ENCODE measurements around the gene SLC6A18. TPM values are rescaled to one million over a fixed set of nuclear protein-coding genes. Genes with fewer than 3 reads are reported as not detected.

Gene SLC6A18
- total and polyA plus RNA-seq, 2 of the 4 experiments (the other 2 are of a cell fraction) = not detected

GRCh38 chr5:1292846-1293415 is 67.8 kb downstream of the SLC6A18 start:
- H2BK20ac ChIP-seq (ENCODE audit: low read depth, low read length) = no peak overlapping the region
- H3K36me3 ChIP-seq (ENCODE audit: control insufficient read depth, insufficient read depth, low read length) = no peaks in the 10 kb centered on the region
- no peaks in the 10 kb centered on the region for H4K20me1 ChIP-seq (ENCODE audit: insufficient read depth, low read length)
- no peaks in the 10 kb centered on the region for H3K4me1 ChIP-seq (ENCODE audit: control insufficient read depth, insufficient read depth, low read length)
- no peak overlapping the region for H2AK5ac ChIP-seq (ENCODE audit: low read depth, low read length)
- intact Hi-C loops (cut with micrococcal nuclease) (no loop called here), in situ Hi-C loops (cut with MboI; ENCODE audit: low sequenced_read_pairs) (no loop called here), dilution Hi-C loops (cut with HindIII; ENCODE audit: low sequenced_read_pairs, unreplicated experiment) (no loop called here)
- no peak overlapping the region for H3K18ac ChIP-seq (ENCODE audit: low read depth, low read length)
- peaks cover 18% of the 10 kb centered on the region for H3K27me3 ChIP-seq (ENCODE audit: control insufficient read depth, insufficient read depth, low read length)
- peaks cover 3% of the 10 kb centered on the region; the same call in 1 of the 2 replicates for H3K9me3 ChIP-seq (ENCODE audit: control insufficient read depth, insufficient read depth, low read length)
- H3K4me3 ChIP-seq (ENCODE audit: insufficient read depth, low read depth, low read length) = no peak overlapping the region
- no peak overlapping the region for H3K14ac ChIP-seq (replicated peaks; ENCODE audit: low read depth, low read length)
- H2BK120ac ChIP-seq (ENCODE audit: low read depth, low read length) = no peak overlapping the region
- H3K4ac ChIP-seq (ENCODE audit: low read depth, low read length) = no peak overlapping the region
- no peak overlapping the region for H2AFZ ChIP-seq (replicated peaks; ENCODE audit: low read length, poor library complexity)
- no peak overlapping the region for H3K23ac ChIP-seq (ENCODE audit: low read depth, low read length)
- CTCF ChIA-PET = no interaction called here
- H3K56ac ChIP-seq (ENCODE audit: extremely low read depth, insufficient read depth, low read length) = no peak overlapping the region
- no peak for DNase-seq
- TF ChIP-seq SMC3 (IDR thresholded peaks at IDR 0.05; ENCODE audit: low read depth, low read length) (no peak), MAZ (IDR thresholded peaks at IDR 0.05; ENCODE audit: borderline replicate concordance, low read depth, low read length) (no peak), NFE2L2 (IDR thresholded peaks at IDR 0.05; ENCODE audit: low read depth, low read length) (no peak), RAD21 (IDR thresholded peaks at IDR 0.05; ENCODE audit: low read length) (no peak), MXI1 (IDR thresholded peaks at IDR 0.05; ENCODE audit: borderline replicate concordance, low read depth, low read length) (no peak), USF2 (IDR thresholded peaks at IDR 0.05; ENCODE audit: low read depth, low read length) (no peak), FOS (IDR thresholded peaks at IDR 0.05; ENCODE audit: low read depth, low read length) (no peak), RCOR1 (IDR thresholded peaks at IDR 0.05; ENCODE audit: insufficient replicate concordance, low read length) (no peak), MAFK (IDR thresholded peaks at IDR 0.05; ENCODE audit: low read depth, low read length) (no peak), POLR2A (IDR thresholded peaks at IDR 0.05; ENCODE audit: low read depth, low read length) (no peak), CEBPB (IDR thresholded peaks at IDR 0.05; ENCODE audit: low read depth, low read length) (no peak), CTCF (conservative IDR thresholded peaks at IDR 0.05; ENCODE audit: low read depth, low read length) (no peak), CHD1 (IDR thresholded peaks at IDR 0.05; ENCODE audit: low read depth, low read length) (no peak), ELK1 (IDR thresholded peaks at IDR 0.05; ENCODE audit: borderline replicate concordance, low read depth, low read length) (no peak)
- no peak for ATAC-seq (ENCODE audit: low read depth)
- no peak overlapping the region for H4K5ac ChIP-seq (ENCODE audit: low read depth, low read length)
- WGBS, 2 experiments (ENCODE audit: extremely low coverage in 2 of 2, insufficient read length in 1 of 2) = 74% methylated on average over 13 of the region's 30 CpGs; no CpG with 5 or more reads in 1 of the 2 experiments
- H3K79me1 ChIP-seq (ENCODE audit: low read depth in 1 of 2, low read length in 2 of 2) = no peaks in the 10 kb centered on the region
- no peak overlapping the region for H2BK5ac ChIP-seq (ENCODE audit: low read depth, low read length, poor library complexity, severe bottlenecking)
- H2AK9ac ChIP-seq (replicated peaks; ENCODE audit: low read depth, low read length, poor library complexity) = no peak overlapping the region
- POLR2A ChIA-PET (ENCODE audit: unreplicated experiment) = no interaction called here
- no peak overlapping the region for H3K9ac ChIP-seq (ENCODE audit: low read depth, low read length)
- no peak overlapping the region for H3K27ac ChIP-seq (ENCODE audit: insufficient read depth, low read length)
- no peaks in the 10 kb centered on the region for H3K9me1 ChIP-seq (ENCODE audit: insufficient read depth, low read length)
- BruUV-seq (replicated peaks) = no TSS peak
- H4K91ac ChIP-seq (ENCODE audit: insufficient read depth, low read depth, low read length) = no peak overlapping the region
- H2BK15ac ChIP-seq (ENCODE audit: low read depth, low read length) = no peak overlapping the region
- no peak overlapping the region for H3K4me2 ChIP-seq (ENCODE audit: low read depth, low read length)
- H4K8ac ChIP-seq (ENCODE audit: low read depth in 2 of 2, low read length in 2 of 2) = no peak overlapping the region
